HEK293 (cell line): ENCODE results near the gene KLRC3.
"Not testable (repeated sequence)": the region's sequence is repeated elsewhere in the genome, so short reads cannot be mapped to it uniquely, and the experiment has no call there.

Experiments used
- CTCF ChIA-PET: fragments of 350-600 bp; formaldehyde crosslinking; extraction: SDS; loops from one replicate; lab custom pipeline; 2021; ENCODE audit warnings: antibody characterized with exemption; lab: Yijun Ruan, JAX
- POLR2A ChIA-PET: fragments of 300-600 bp; formaldehyde crosslinking; extraction: SDS; loops from one replicate; lab custom pipeline; 2020; ENCODE audit warnings: antibody characterized with exemption, inconsistent platforms; lab: Yijun Ruan, JAX
- H3K27ac ChIP-seq: fragments of 200-500 bp; sonication (Bioruptor generic); 2 replicates; pipeline ENCODE4 v1.5.1; 2014; ENCODE audit warnings: low read depth, low read length, control low read depth, inconsistent platforms; ENCODE audit errors: extremely low read depth
- H3K36me3 ChIP-seq, 2 experiments: fragments of 200-500 bp in 1 of 2; sonication (Bioruptor generic) in 1 of 2; 1 replicate in 1 of 2; 2 replicates in 1 of 2; pipeline ENCODE4 v1.5.1; 2014 to 2017; ENCODE audit warnings: inconsistent platforms in 2 of 2, low read length in 2 of 2; ENCODE audit not compliant: control insufficient read depth in 2 of 2, insufficient read depth in 1 of 2
- H3K4me1 ChIP-seq: fragments of 200-500 bp; sonication (Bioruptor generic); 2 replicates; pipeline ENCODE4 v1.5.1; 2014; ENCODE audit warnings: mild to moderate bottlenecking, low read length, inconsistent platforms; ENCODE audit not compliant: control insufficient read depth, insufficient read depth
- H3K4me3 ChIP-seq: 2 replicates; pipeline ENCODE4 v1.5.1; 2011; ENCODE audit warnings: low read depth, mild to moderate bottlenecking, control low read depth, low read length, moderate library complexity
- H3K9me3 ChIP-seq: fragments of 200-500 bp; sonication (Bioruptor generic); 2 replicates; pipeline ENCODE4 v1.5.1; 2014; ENCODE audit warnings: low read depth, low read length, inconsistent platforms; ENCODE audit not compliant: control insufficient read depth, insufficient read depth
- AEBP2 ChIP-seq: fragments of 450-650 bp; formaldehyde crosslinking; IDR thresholded peaks from 2 replicates; pipeline ENCODE4 v1.5.1; 2016; ENCODE audit warnings: missing biosample characterization, missing genetic modification characterization, borderline replicate concordance
- BCL6B ChIP-seq: fragments of 450-650 bp; formaldehyde crosslinking; IDR thresholded peaks from 2 replicates; pipeline ENCODE4 v1.5.1; 2017; ENCODE audit warnings: missing biosample characterization, missing genetic modification characterization
- FEZF1 ChIP-seq: fragments of 450-650 bp; formaldehyde crosslinking; IDR thresholded peaks from 2 replicates; pipeline ENCODE4 v1.5.1; 2016; ENCODE audit warnings: missing biosample characterization, missing genetic modification characterization
- GLIS1 ChIP-seq: fragments of 450-650 bp; formaldehyde crosslinking; IDR thresholded peaks from 2 replicates; pipeline ENCODE4 v1.5.1; 2016; ENCODE audit warnings: missing biosample characterization, missing genetic modification characterization
- HIC1 ChIP-seq: fragments of 450-650 bp; formaldehyde crosslinking; IDR thresholded peaks from 2 replicates; pipeline ENCODE4 v1.5.1; 2016; ENCODE audit warnings: missing biosample characterization, missing genetic modification characterization
- OVOL3 ChIP-seq: fragments of 450-650 bp; formaldehyde crosslinking; IDR thresholded peaks from 2 replicates; pipeline ENCODE4 v1.5.1; 2016; ENCODE audit warnings: missing biosample characterization, missing genetic modification characterization
- PRDM6 ChIP-seq: fragments of 450-650 bp; formaldehyde crosslinking; IDR thresholded peaks from 2 replicates; pipeline ENCODE4 v1.5.1; 2017; ENCODE audit warnings: missing biosample characterization, missing genetic modification characterization
- YY2 ChIP-seq: fragments of 450-650 bp; formaldehyde crosslinking; IDR thresholded peaks from 2 replicates; pipeline ENCODE4 v1.5.1; 2016; ENCODE audit warnings: missing biosample characterization, missing genetic modification characterization
- ZBTB17 ChIP-seq: fragments of 450-650 bp; formaldehyde crosslinking; IDR thresholded peaks from 2 replicates; pipeline ENCODE4 v1.5.1; 2016; ENCODE audit warnings: missing biosample characterization, missing genetic modification characterization
- ZBTB7A ChIP-seq: fragments of 450-650 bp; formaldehyde crosslinking; IDR thresholded peaks from 2 replicates; pipeline ENCODE4 v1.5.1; 2016; ENCODE audit warnings: low read depth, missing biosample characterization, missing genetic modification characterization
- ZNF155 ChIP-seq: fragments of 450-650 bp; formaldehyde crosslinking; IDR thresholded peaks from 2 replicates; pipeline ENCODE4 v1.5.1; 2016; ENCODE audit warnings: missing biosample characterization, missing genetic modification characterization
- ZNF311 ChIP-seq: fragments of 450-650 bp; formaldehyde crosslinking; IDR thresholded peaks from 2 replicates; pipeline ENCODE4 v1.5.1; 2017; ENCODE audit warnings: missing biosample characterization, missing genetic modification characterization, borderline replicate concordance
- ZNF404 ChIP-seq: fragments of 450-650 bp; formaldehyde crosslinking; IDR thresholded peaks from 2 replicates; pipeline ENCODE4 v1.5.1; 2017; ENCODE audit warnings: missing biosample characterization, missing genetic modification characterization
- ZNF513 ChIP-seq: fragments of 450-650 bp; IDR thresholded peaks from 2 replicates; pipeline ENCODE4 v1.5.1; 2018; ENCODE audit warnings: missing biosample characterization, missing genetic modification characterization
- ZNF561 ChIP-seq: fragments of 450-650 bp; IDR thresholded peaks from 2 replicates; pipeline ENCODE4 v1.5.1; 2018; ENCODE audit warnings: missing biosample characterization, missing genetic modification characterization, borderline replicate concordance
- ZNF585B ChIP-seq: fragments of 450-650 bp; formaldehyde crosslinking; IDR thresholded peaks from 2 replicates; pipeline ENCODE4 v1.5.1; 2016; ENCODE audit warnings: missing biosample characterization, missing genetic modification characterization
- ZNF830 ChIP-seq: fragments of 450-650 bp; IDR thresholded peaks from 2 replicates; pipeline ENCODE4 v1.5.0; 2018; ENCODE audit warnings: missing biosample characterization, missing genetic modification characterization, low read depth, mild to moderate bottlenecking, moderate library complexity

Gene KLRC3

GRCh38 chr12:10389904-10390303 is 30.5 kb downstream of the KLRC3 start, which contains the start of gene KLRK1 (continued):
- TF ChIP-seq AEBP2 (tag by site-specific recombination) (no peak), ZNF311 (tag by site-specific recombination) (no peak), ZBTB7A (no peak), ZNF830 (tag by site-specific recombination) (no peak), GLIS1 (tag by site-specific recombination) (no peak), HIC1 (tag by site-specific recombination) (no peak), ZNF155 (tag by site-specific recombination) (no peak), ZNF561 (tag by site-specific recombination) (no peak), ZNF404 (no peak)
- TF ChIP-seq, all 188 proteins: peak for 0

- no peaks in the 10 kb centered on the region for H3K9me3 ChIP-seq
- CTCF ChIA-PET, result interaction anchor here (0.8 to 1.1 kb wide), 2 partner anchors 23 to 153 kb away, joined by 3 read pairs; no protein-coding TSS in a partner anchor
- peaks cover 21% of the 10 kb centered on the region for H3K4me1 ChIP-seq
- TF ChIP-seq ZNF513 (tag by site-specific recombination) (peak; percentile 43; the same call in 1 of the 2 replicates), YY2 (no peak), ZBTB17 (tag by site-specific recombination) (no peak), ZNF585B (no peak), OVOL3 (tag by site-specific recombination) (no peak), PRDM6 (tag by site-specific recombination) (peak; percentile 67), FEZF1 (tag by site-specific recombination) (peak; percentile 47), BCL6B (tag by site-specific recombination) (no peak)
- TF ChIP-seq, all 188 proteins: peak for 3
- no peak overlapping the region for H3K4me3 ChIP-seq
- POLR2A ChIA-PET, result no interaction called here
- no peak overlapping the region for H3K27ac ChIP-seq
- no peaks in the 10 kb centered on the region for H3K36me3 ChIP-seq
Observed at GRCh38 chr12:10388624-10389413, 31.6 kb downstream of the KLRC3 start.

- H3K4me3 ChIP-seq, CTCF ChIA-PET, H3K27ac ChIP-seq, H3K9me3 ChIP-seq, H3K36me3 ChIP-seq, H3K4me1 ChIP-seq, POLR2A ChIA-PET: not testable (repeated sequence)
Observed at GRCh38 chr12:10387498-10387897, 32.9 kb downstream of the KLRC3 start.
